ENCODE results near the gene PDE7B.
"Not testable (repeated sequence)": the region's sequence is repeated elsewhere in the genome, so short reads cannot be mapped to it uniquely, and the experiment has no call there.

Gene PDE7B

DNA sequence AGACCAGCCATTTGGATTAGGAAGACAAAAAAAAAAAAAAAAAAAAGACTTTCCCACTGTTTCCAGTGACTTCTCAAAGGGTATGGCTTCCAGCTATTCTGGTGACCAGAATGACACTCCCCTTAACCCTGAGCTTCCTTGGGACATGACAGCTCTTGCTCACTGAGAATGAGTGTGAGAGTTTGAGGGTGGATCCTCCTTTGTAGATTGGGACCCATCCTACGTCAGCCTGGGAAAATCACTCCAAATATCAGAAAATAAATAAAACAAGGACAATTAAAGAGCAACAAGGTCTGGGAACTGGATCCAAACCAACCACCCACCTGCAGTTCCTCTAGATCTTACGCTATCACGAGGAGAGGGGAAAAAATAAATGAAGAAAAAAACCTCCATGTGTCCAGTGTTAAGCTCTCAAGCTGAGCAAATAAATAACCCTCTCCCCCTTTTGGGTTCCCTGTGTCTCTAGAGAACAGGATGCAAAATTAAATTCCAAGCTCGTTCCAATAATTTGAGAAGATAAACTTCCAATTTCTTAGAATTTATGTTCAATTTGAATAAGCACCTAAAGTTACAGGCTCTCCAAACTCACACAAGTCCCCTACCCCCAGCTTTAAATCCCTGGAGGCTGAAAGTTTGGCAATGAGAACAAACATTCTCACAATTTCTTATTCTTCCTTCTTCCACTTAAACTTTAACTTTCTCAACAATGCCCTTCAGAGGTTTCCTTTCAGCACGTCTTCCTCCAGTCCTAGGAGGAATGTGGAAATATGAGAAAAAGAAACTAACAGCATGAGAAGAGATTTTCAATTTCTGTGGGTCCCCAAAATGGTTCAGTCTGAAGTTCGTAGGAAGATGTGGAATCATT lies 228.4 kb downstream of the PDE7B start:
- DNase-seq = no peak

DNA sequence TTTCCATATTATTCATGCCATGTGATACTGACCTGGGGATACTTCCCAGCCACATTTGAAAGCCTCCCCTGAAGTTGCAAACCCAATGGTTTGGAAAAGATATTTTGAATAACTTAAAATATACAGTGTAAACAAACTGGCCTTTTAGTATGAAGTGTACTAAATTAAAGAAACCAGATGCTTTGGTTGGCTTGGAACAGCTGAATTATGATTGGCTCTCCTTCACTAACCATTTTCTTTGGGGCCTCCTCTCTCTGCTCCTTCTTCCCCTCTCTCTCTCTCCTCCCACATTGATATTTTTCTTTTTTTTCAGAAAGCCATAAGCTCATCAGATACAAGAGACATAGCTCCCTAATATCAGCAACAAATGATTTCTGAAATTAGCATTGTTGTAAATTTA lies 232.0 kb downstream of the PDE7B start:
- DNase-seq = no peak

DNA sequence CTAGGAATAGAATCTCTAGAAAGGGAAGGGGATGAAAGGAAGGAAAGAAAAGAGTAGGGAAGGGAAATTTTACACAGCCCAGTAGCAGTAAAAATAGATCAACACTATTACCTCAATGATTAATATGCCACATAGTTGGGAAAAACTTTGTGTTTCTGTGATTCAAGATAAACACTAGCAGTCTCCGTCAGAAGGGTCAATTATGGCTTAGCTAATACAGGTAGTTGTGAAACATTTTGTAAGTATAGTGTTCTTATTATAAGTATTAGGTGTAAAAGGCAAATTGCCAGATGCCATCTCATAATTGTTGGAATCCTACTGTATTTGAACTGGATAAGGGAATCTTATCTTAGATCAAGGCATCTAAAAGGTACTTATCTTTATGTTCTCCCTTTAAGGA lies 232.9 kb downstream of the PDE7B start:
- DNase-seq = no peak

GRCh38 chr6:136085370-136086115 lies 234.0 kb downstream of the PDE7B start:
- no peak for DNase-seq

DNA sequence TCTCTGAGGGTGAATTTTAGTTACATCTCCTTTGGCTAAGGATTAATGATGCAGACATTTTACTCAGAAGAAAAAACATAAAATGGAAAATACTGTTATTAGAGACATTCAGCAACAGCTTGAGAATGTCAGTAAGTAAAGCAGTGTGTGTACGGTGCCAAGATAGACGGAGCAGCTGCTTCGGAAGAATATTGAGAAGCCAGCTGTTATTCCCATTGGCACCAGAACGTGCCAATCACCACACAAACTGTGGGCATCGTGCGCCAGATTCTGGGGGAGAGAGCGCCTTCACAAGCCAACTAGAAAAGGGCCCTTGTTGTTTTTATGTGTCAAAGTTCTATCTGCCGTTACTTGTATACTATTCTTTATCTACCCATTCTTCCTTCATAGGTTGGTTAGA lies 235.2 kb downstream of the PDE7B start:
- no peak for DNase-seq

- DNase-seq = no peak
Measured at GRCh38 chr6:136087986-136088385, 236.5 kb downstream of the PDE7B start.

DNA sequence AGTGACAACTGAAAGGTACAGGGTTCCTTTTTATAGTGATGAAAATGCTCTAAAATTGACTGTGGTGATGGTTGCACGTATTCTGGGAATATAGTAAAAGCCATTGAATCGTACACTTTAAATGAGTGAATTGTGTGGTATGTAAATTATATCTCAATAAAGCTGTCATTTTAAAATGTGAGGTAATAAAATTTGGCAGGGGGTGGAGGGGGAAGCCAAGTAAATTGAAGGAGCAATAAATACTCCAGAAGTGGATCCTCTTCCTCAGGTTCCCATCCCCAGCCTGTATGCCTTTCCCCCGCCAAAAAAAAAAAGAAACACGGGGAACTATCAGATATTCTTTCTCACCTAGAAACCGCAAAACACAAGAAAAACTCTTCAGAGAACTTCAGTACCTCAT lies 237.2 kb downstream of the PDE7B start:
- DNase-seq = no peak

- no peak for DNase-seq
Measured at GRCh38 chr6:136089876-136090275, 238.4 kb downstream of the PDE7B start.

DNA sequence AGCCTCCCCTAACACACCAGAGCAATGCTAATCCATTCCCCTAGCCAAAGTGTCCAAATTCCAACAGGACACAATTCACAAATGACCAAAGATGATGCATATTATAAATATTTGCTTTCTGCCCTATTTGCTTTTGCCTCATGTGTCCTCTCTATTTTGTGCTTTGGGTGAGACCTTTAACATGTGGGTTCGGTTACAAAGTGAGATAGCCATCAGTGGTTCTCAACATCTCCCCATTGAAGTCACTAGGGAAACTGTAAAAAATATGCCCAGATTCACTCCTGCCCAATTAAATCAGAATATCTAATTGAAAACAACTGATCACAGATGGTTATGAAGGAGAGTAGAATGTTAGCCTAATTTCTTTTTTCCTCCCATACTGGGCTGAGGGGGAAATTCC lies 239.4 kb downstream of the PDE7B start:
- no peak for DNase-seq

- no peak for DNase-seq
Measured at GRCh38 chr6:136092897-136093296, 241.4 kb downstream of the PDE7B start.

- DNase-seq = no peak
Measured at GRCh38 chr6:136093835-136094234, 242.3 kb downstream of the PDE7B start.

DNA sequence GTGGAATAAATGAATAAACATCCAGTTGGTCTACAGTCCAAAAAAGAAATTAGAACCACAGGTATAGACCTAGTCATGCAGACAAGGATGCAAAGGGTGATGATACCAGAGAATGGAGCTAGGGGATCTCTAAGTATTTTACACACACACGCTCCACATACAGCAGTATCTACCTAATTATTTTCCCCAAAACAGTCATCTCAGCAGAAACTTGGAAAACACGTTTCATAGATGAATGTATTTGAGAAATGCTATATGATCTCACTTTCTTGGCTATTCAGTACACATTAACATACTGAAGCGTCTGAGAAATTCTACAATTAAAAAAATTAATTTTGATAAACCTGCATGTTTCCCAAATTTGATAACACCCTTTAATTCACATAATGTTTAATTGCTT lies 243.3 kb downstream of the PDE7B start:
- no peak for DNase-seq

DNA sequence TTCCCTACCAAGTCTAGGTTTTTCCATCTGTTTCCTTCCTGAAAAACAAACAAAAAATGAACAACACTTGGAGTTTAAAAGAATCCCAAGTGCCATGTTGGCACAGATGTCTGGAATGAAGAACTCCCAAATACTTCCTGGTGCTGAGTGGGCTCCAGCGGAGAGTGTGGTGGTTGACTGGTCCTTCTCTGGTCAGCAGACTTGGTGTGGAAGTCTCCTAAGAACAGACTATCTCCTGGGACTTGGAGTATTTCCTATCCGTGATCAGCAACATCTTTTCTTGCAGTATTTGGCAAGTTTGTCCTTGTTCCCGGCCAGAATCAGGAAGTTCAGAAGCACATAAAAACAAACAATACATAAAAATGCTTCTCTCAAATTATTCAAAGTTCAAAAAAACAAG lies 244.5 kb downstream of the PDE7B start:
- DNase-seq = no peak

DNA sequence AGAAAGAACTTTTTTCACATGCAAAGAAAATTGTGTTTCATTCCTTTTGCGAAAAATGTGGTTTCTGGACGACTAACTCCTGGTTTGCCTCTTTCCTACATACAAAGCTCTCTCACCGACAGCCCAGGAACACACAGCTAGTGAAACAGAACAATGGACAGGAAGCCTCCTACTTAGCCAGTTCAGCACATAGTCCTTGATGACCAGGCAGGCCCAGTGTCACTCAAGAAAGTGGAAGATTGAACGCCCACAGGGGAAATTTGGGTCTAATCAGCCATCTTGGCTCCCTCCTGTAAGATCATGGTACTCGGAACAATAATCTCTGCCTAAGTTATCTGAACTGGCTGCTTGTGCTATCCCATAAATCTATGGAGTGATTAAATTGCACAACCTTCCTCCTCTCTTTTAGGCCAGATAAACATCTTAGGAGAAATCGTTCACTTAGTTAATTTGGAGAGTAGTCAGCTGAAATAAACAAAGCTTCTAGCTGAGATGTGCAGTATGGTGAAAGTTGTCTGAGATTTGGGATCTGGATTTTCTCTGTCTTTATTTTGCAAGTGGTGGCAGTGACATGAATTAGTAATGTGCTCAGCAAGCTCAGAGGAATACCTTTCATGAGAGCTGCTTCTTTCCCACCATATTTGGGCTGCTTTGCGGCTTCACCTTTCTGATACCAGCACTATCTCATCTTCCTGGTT lies 251.6 kb downstream of the PDE7B start:
- no peak for DNase-seq

GRCh38 chr6:136103763-136104311 lies 252.3 kb downstream of the PDE7B start:
- DNase-seq = no peak

DNA sequence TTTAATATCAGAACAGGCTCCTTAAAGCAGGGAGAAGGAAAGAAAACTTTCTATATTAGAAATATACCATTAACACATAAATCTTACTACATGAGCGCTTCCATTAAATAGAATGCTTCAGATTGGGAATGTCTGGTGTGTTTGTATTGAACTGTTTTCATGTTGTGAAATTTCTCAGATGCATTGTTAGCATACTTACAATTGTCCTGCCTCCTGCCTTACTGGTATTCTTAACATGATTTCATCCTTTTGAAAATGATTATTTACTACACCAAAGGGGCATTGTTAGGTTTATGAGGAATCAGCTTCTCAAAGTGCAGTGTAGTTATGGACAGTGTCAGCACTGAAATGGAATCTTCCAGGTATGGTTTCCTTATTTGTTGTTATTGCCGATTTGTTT lies 253.1 kb downstream of the PDE7B start:
- DNase-seq = no peak

DNA sequence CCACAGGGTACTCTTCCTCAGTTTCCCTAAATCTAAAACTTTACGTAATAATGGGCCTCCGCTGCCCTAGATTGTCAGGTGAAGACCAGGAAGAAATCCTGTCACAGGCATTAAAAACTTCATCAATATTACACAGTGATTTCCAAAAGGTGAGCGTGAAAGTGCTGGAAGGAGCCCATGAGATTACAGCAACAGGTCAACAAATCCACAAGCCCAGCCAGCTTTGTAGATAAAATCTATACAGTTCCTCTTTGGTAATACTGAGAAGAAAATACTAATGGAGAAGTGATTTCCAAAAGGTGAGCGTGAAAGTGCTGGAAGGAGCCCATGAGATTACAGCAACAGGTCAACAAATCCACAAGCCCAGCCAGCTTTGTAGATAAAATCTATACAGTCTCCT lies 254.3 kb downstream of the PDE7B start:
- DNase-seq = not testable (repeated sequence)

GRCh38 chr6:136108361-136108945 lies 257.0 kb downstream of the PDE7B start:
- DNase-seq = no peak

GRCh38 chr6:136111831-136112230 lies 260.3 kb downstream of the PDE7B start:
- no peak for DNase-seq

DNA sequence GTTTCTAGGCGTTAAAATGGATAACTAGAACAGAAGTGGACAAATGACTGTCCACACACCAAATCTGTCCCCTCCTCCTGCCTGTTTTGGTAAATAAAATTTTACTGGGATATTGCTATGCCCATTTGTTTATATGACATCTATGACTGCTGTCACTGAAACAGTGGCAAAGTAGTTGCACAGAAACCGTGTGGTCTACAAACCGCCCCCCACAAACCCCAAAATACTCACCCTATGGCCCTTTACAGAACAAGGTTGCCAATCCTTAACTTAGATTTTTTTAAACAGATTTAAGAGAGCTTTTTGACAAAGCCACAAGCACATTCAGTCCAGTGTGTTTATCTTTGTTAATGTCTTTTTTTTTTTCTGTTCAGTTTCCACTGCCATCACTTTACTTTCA lies 260.8 kb downstream of the PDE7B start:
- no peak for DNase-seq

- DNase-seq = no peak
Measured at GRCh38 chr6:136113736-136114173, 262.3 kb downstream of the PDE7B start.

GRCh38 chr6:136114661-136115060 lies 263.2 kb downstream of the PDE7B start:
- no peak for DNase-seq

DNA sequence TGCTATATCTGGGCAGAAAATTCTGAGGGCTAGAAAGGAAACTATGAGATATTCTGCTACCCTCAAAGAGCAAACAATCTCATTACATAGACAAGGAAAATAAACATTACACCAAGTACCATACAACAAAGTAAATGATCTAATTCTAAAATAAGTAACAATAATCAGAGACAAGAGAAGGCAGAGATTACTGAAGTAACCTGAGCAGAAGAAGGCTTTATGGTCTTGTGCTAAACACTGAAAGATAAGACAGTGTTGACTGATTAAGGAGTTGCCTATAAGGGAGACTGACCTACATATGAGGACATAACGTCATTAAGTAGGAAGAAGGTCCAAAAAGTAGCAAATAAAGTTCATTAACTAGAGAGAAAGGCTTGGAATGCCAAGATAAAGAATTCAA lies 264.4 kb downstream of the PDE7B start:
- DNase-seq = no peak

Measured in activated CD4-positive, alpha-beta T cell treated with anti-CD3 and anti-CD28 coated beads, Interleukin-2, amount 50 U/mL, for 16 hours (primary cell).